Sigmoid colon (tissue), 4 donors: Measurements from ENCODE around the gene CPLX3.

ENCODE experiments used
- EP300 ChIP-seq, 4 donors: sonication (generic); formaldehyde crosslinking; IDR thresholded peaks; one replicate each; pipeline ENCODE4 v1.6.1; 2017; ENCODE audit warnings: antibody characterized with exemption in 4 of 4
- POLR2A ChIP-seq, 2 donors: fragments of 450-650 bp; IDR thresholded peaks; one replicate each; pipeline ENCODE4 v1.6.1; 2016; ENCODE audit warnings: antibody characterized with exemption in 2 of 2, mild to moderate bottlenecking in 2 of 2, moderate library complexity in 2 of 2

DNA sequence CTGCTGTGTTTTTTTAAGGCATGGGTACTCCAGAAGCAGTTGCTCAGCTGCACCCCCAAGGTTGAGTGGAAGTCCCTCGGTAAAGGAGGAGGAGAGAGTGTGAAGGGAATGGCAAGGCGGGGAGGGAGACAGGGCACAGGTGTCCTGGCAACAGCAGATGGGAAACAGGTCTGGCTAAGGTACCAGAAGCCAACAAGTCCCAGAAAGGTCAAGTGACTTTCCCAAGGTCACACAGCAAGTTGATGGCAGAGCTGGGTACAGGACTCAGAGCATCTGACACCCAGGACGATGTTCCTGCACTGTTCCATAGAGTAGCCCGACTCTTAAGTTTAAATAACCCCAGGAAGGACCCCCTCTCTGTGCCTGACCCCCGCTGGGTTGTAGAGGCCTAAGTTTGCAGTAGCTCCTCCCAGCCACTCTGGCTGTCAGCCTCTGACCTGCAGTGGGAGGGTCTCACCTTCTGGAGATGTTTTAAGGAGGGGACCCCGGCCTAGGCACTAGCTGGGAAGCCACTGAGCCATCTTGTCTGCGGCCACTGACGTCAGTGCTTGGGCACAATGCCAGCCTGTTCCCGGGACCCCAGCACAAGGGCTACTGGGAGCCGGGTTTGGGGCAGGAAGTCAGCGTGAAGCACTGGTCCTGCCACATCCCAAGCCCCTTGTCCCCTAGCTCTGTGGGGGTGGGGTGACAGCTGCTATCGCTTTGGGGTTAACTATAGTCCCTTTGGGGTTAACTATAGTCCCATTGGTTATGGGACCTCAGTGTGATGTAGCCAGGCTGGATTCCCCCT is 34.0 kb upstream of the CPLX3 start:
- no peak for TF ChIP-seq EP300 (IDR thresholded peaks at IDR 0.05)
- TF ChIP-seq POLR2A (IDR thresholded peaks at IDR 0.05), result no peak
